Neural progenitor cell (in vitro differentiated cells): ENCODE data around the gene KEL. TPM values are rescaled to one million over a fixed set of nuclear protein-coding genes. Genes with fewer than 3 reads are reported as not detected.

ENCODE experiments used
- DNase-seq: peaks from one replicate; pipeline ENCODE4 v3.0.0-alpha.2; 2016; ENCODE audit warnings: low spot score
- H2AFZ ChIP-seq: fragments of 200-600 bp; sonication (generic); replicated peaks from 2 replicates; pipeline ENCODE4 v1.6.1; 2016; ENCODE audit warnings: antibody characterized with exemption
- H3F3A ChIP-seq: fragments of 200-600 bp; sonication (generic); 2 replicates; pipeline ENCODE4 v1.6.1; 2016; ENCODE audit warnings: antibody characterized with exemption, low read depth
- H3K27ac ChIP-seq: fragments of 200-600 bp; sonication (generic); 2 replicates; pipeline ENCODE4 v1.5.1; 2016; ENCODE audit warnings: mild to moderate bottlenecking
- H3K27me3 ChIP-seq: fragments of 200-600 bp; sonication (generic); 2 replicates; pipeline ENCODE4 v1.6.1; 2016; ENCODE audit warnings: mild to moderate bottlenecking, moderate library complexity
- H3K36me3 ChIP-seq: fragments of 200-600 bp; sonication (generic); 2 replicates; pipeline ENCODE4 v1.5.1; 2016
- H3K4me1 ChIP-seq: fragments of 200-600 bp; sonication (generic); 2 replicates; pipeline ENCODE4 v1.6.1; 2016; ENCODE audit warnings: mixed run types
- H3K4me2 ChIP-seq: fragments of 200-600 bp; sonication (generic); 2 replicates; pipeline ENCODE4 v1.6.1; 2016
- H3K4me3 ChIP-seq: fragments of 200-600 bp; sonication (generic); 2 replicates; pipeline ENCODE4 v1.5.1; 2016
- H3K79me2 ChIP-seq: fragments of 200-600 bp; sonication (generic); 2 replicates; pipeline ENCODE4 v1.6.1; 2016; ENCODE audit warnings: low read depth
- H3K9ac ChIP-seq: fragments of 200-600 bp; sonication (generic); 2 replicates; pipeline ENCODE4 v1.6.1; 2016
- H3K9me3 ChIP-seq: fragments of 200-600 bp; sonication (generic); 2 replicates; pipeline ENCODE4 v1.5.1; 2016; ENCODE audit warnings: low read depth
- H4K20me1 ChIP-seq: fragments of 200-600 bp; sonication (generic); 2 replicates; pipeline ENCODE4 v1.6.1; 2016; ENCODE audit warnings: low read depth
- H3K27ac Mint-ChIP-seq: 3 replicates; pipeline ENCODE4 v1.8.0; 2021; ENCODE audit warnings: mixed read lengths
- H3K27me3 Mint-ChIP-seq: 2 replicates; pipeline ENCODE4 v1.8.0; 2022; ENCODE audit warnings: low read depth, mild to moderate bottlenecking, inconsistent platforms, moderate library complexity, mixed read lengths; ENCODE audit not compliant: insufficient read depth
- H3K36me3 Mint-ChIP-seq: 3 replicates; pipeline ENCODE4 v1.8.0; 2021; ENCODE audit warnings: mixed read lengths
- H3K4me1 Mint-ChIP-seq: 3 replicates; pipeline ENCODE4 v1.8.0; 2021; ENCODE audit warnings: mixed read lengths
- H3K4me3 Mint-ChIP-seq: 3 replicates; pipeline ENCODE4 v1.8.0; 2021; ENCODE audit warnings: mild to moderate bottlenecking, moderate library complexity, mixed read lengths
- H3K9me3 Mint-ChIP-seq: 3 replicates; pipeline ENCODE4 v1.8.0; 2020; ENCODE audit warnings: mixed read lengths
- EZH2 ChIP-seq: fragments of 200-600 bp; sonication (generic); IDR thresholded peaks from 2 replicates; pipeline ENCODE4 v1.6.1; 2017; ENCODE audit warnings: antibody characterized with exemption, mild to moderate bottlenecking, moderate library complexity
- EZH2phosphoT487 ChIP-seq: fragments of 200-600 bp; sonication (generic); IDR thresholded peaks from 2 replicates; pipeline ENCODE4 v1.6.1; 2017; ENCODE audit warnings: antibody characterized with exemption
- total RNA-seq: library from RNA; depleted of rRNA; stranded (reverse); fragments of >200 nt; gene quantifications from 2 replicates; pipeline ENCODE4 v1.2.3, GENCODE V29; 2015; ENCODE audit warnings: low replicate concordance
- TF ChIP-seq, protein P1 (sequence below): fragments of 200-600 bp; sonication (generic); IDR thresholded peaks from 2 replicates; pipeline ENCODE4 v1.5.1; 2017; ENCODE audit warnings: antibody characterized with exemption, mild to moderate bottlenecking

KEL gene
- total RNA-seq, 1 donor from 2014 or later, result not detected

DNA sequence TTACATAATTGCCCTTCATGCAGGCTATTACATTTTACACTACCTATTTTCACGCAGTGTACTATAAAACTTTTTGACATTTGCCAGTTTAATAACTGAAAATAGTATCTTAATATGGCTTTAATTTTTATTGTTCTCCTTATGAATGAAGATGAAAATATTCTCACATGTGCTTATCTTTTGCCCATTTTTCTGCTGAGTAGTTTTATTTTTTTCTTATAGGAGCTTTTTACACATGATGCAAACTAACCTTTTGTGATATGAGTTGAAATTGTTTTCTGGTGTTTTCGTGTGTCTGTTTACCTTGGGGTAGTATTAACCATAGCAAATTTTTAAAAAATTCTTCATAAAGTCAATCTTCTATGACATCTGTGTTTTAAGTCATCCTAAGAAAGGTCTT lies 38.5 kb upstream of the KEL start:
- H3K4me3 Mint-ChIP-seq, result no peak overlapping the region
- no peaks in the 10 kb centered on the region for H3K4me1 ChIP-seq

DNA sequence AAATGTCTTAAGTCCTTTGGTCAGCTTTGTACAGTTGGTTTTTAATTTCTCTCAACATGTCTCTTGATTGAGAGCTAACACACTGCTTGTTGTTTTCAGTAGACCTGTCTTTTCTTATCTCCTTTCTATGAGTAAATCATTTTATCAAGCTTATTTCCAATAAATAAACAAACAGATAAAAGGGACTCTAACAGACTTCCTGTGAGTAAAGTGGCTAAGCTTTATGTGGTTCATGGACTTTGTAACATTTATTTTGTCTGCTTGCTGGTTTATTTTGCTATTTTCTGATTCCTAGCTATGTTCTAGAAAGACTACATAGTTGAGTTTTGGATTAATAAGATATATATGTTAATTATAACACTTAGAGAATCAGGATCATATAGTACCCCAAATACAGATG lies 37.6 kb upstream of the KEL start:
- no peak overlapping the region for H3K4me3 Mint-ChIP-seq
- Histone ChIP-seq H2AFZ (no peak overlapping the region), H3K4me3 (no peak overlapping the region), H3F3A (no peaks in the 10 kb centered on the region), H3K27ac (no peak overlapping the region), H3K9me3 (no peaks in the 10 kb centered on the region), H3K4me2 (no peak overlapping the region), H3K9ac (no peak overlapping the region), H3K4me1 (no peaks in the 10 kb centered on the region), H3K79me2 (no peaks in the 10 kb centered on the region), H3K27me3 (no peaks in the 10 kb centered on the region), H4K20me1 (no peaks in the 10 kb centered on the region), H3K36me3 (no peaks in the 10 kb centered on the region)
- DNase-seq, result no peak
- peaks cover 3% of the 10 kb centered on the region for H3K9me3 Mint-ChIP-seq
- no peaks in the 10 kb centered on the region for H3K4me1 Mint-ChIP-seq
- no peak overlapping the region for H3K27ac Mint-ChIP-seq
- H3K27me3 Mint-ChIP-seq, result no peaks in the 10 kb centered on the region
- TF ChIP-seq EZH2phosphoT487, result no peak
- no peak for TF ChIP-seq EZH2
- TF ChIP-seq, protein P1, sequence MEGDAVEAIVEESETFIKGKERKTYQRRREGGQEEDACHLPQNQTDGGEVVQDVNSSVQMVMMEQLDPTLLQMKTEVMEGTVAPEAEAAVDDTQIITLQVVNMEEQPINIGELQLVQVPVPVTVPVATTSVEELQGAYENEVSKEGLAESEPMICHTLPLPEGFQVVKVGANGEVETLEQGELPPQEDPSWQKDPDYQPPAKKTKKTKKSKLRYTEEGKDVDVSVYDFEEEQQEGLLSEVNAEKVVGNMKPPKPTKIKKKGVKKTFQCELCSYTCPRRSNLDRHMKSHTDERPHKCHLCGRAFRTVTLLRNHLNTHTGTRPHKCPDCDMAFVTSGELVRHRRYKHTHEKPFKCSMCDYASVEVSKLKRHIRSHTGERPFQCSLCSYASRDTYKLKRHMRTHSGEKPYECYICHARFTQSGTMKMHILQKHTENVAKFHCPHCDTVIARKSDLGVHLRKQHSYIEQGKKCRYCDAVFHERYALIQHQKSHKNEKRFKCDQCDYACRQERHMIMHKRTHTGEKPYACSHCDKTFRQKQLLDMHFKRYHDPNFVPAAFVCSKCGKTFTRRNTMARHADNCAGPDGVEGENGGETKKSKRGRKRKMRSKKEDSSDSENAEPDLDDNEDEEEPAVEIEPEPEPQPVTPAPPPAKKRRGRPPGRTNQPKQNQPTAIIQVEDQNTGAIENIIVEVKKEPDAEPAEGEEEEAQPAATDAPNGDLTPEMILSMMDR, result no peak
- no peaks in the 10 kb centered on the region for H3K36me3 Mint-ChIP-seq

More for the DNA sequence above, 38.5 kb upstream of the KEL start:
- no peak overlapping the region for H3K9ac ChIP-seq
- no peaks in the 10 kb centered on the region for H3F3A ChIP-seq
- no peak overlapping the region for H3K4me2 ChIP-seq
- H3K27me3 Mint-ChIP-seq, result no peaks in the 10 kb centered on the region
- H3K4me3 ChIP-seq, result no peak overlapping the region
- no peaks in the 10 kb centered on the region for H3K27me3 ChIP-seq
- H3K4me1 Mint-ChIP-seq, result no peaks in the 10 kb centered on the region
- H3K27ac ChIP-seq, result no peak overlapping the region
- H3K27ac Mint-ChIP-seq, result no peak overlapping the region
- H3K36me3 Mint-ChIP-seq, result no peaks in the 10 kb centered on the region
- no peaks in the 10 kb centered on the region for H4K20me1 ChIP-seq
- no peaks in the 10 kb centered on the region for H3K36me3 ChIP-seq
- H3K79me2 ChIP-seq, result no peaks in the 10 kb centered on the region
- DNase-seq, result no peak
- H2AFZ ChIP-seq, result no peak overlapping the region
- H3K9me3 Mint-ChIP-seq, result peaks cover 3% of the 10 kb centered on the region
- no peak for TF ChIP-seq EZH2
- TF ChIP-seq, protein P1, result no peak
- no peak for TF ChIP-seq EZH2phosphoT487
- no peaks in the 10 kb centered on the region for H3K9me3 ChIP-seq

DNA sequence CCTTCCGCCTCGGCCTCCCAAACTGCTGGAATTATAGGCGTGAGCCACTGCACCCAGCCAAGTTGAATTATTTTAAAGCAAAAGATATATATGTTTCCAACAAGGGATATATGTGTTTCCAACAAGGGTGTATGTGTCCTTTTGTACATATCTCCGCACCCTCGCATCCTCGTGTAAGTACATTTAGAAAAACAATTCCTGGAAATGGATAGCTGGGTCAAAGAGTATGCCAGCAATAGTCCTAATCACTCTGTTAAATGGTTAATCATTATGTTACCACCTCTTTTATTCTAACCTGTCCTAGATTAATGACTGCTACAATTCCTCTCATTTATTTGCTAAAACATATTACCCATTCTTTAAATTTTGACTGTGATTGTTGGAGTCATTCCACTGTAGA lies 36.8 kb upstream of the KEL start:
- Histone ChIP-seq H3K4me3 (no peak overlapping the region), H3K79me2 (no peaks in the 10 kb centered on the region), H3K9me3 (no peaks in the 10 kb centered on the region), H3K36me3 (no peaks in the 10 kb centered on the region), H3K4me2 (no peak overlapping the region), H3F3A (no peaks in the 10 kb centered on the region), H3K27me3 (no peaks in the 10 kb centered on the region), H2AFZ (no peak overlapping the region), H4K20me1 (no peaks in the 10 kb centered on the region), H3K9ac (no peak overlapping the region), H3K27ac (no peak overlapping the region), H3K4me1 (no peaks in the 10 kb centered on the region)
- no peak for DNase-seq
- Mint-ChIP-seq H3K27ac (no peak overlapping the region), H3K27me3 (no peaks in the 10 kb centered on the region), H3K36me3 (no peaks in the 10 kb centered on the region), H3K4me3 (no peak overlapping the region), H3K9me3 (peaks cover 3% of the 10 kb centered on the region), H3K4me1 (no peaks in the 10 kb centered on the region)
- TF ChIP-seq EZH2, result no peak
- TF ChIP-seq EZH2phosphoT487, result no peak
- TF ChIP-seq, protein P1, result no peak
